H9 (cell line): ENCODE data around the gene BCL2L15. TPM values are rescaled to one million over a fixed set of nuclear protein-coding genes. Genes with fewer than 3 reads are reported as not detected.

Source experiments
- DNase-seq: peaks from one replicate; pipeline ENCODE4 v3.0.0-alpha.2; 2017
- H2AFZ ChIP-seq: one replicate; pipeline ENCODE4 v1.6.1; 2013; ENCODE audit warnings: mild to moderate bottlenecking, low read length, control low read depth, moderate library complexity
- H2AK5ac ChIP-seq: 2 replicates; pipeline ENCODE4 v1.6.1; 2013; ENCODE audit warnings: low read length, control low read depth, mixed read lengths; ENCODE audit not compliant: insufficient read length
- H2BK120ac ChIP-seq: one replicate; pipeline ENCODE4 v1.6.1; 2013; ENCODE audit warnings: low read depth, mild to moderate bottlenecking, low read length, control low read depth, inconsistent platforms; ENCODE audit not compliant: poor library complexity, severe bottlenecking
- H2BK12ac ChIP-seq: 2 replicates; pipeline ENCODE4 v1.6.1; 2013; ENCODE audit warnings: low read length, control low read depth, mixed read lengths, low read depth; ENCODE audit not compliant: insufficient read length
- H2BK15ac ChIP-seq: 2 replicates; pipeline ENCODE4 v1.6.1; 2013; ENCODE audit warnings: low read depth, low read length, control low read depth
- H2BK20ac ChIP-seq: one replicate; pipeline ENCODE4 v1.6.1; 2013; ENCODE audit warnings: low read depth, mild to moderate bottlenecking, low read length, control low read depth, inconsistent platforms; ENCODE audit not compliant: poor library complexity, severe bottlenecking
- H2BK5ac ChIP-seq: 2 replicates; pipeline ENCODE4 v1.6.1; 2013; ENCODE audit warnings: low read length, control low read depth, mixed read lengths; ENCODE audit not compliant: insufficient read length
- H3K14ac ChIP-seq: 2 replicates; pipeline ENCODE4 v1.6.1; 2013; ENCODE audit warnings: low read length, control low read depth; ENCODE audit not compliant: insufficient read depth
- H3K18ac ChIP-seq: 2 replicates; pipeline ENCODE4 v1.6.1; 2013; ENCODE audit warnings: low read depth, mild to moderate bottlenecking, mixed read lengths, low read length, control low read depth; ENCODE audit not compliant: insufficient read length
- H3K23ac ChIP-seq: 2 replicates; pipeline ENCODE4 v1.6.1; 2013; ENCODE audit warnings: low read length, control low read depth, mixed read lengths, low read depth; ENCODE audit not compliant: insufficient read length
- H3K23me2 ChIP-seq: 2 replicates; pipeline ENCODE4 v1.6.1; 2013; ENCODE audit warnings: low read depth, mild to moderate bottlenecking, mixed read lengths, low read length, control low read depth; ENCODE audit not compliant: insufficient read length, poor library complexity, severe bottlenecking
- H3K27ac ChIP-seq: 2 replicates; pipeline ENCODE4 v1.5.1; 2013; ENCODE audit warnings: low read length, control low read depth, mixed read lengths, low read depth; ENCODE audit not compliant: insufficient read length
- H3K27me3 ChIP-seq: 2 replicates; pipeline ENCODE4 v1.6.1; 2013; ENCODE audit warnings: low read length, control low read depth, inconsistent platforms; ENCODE audit not compliant: insufficient read depth
- H3K4ac ChIP-seq: 2 replicates; pipeline ENCODE4 v1.6.1; 2013; ENCODE audit warnings: low read depth, mild to moderate bottlenecking, control low read depth, inconsistent platforms, low read length, moderate library complexity
- H3K4me1 ChIP-seq: 2 replicates; pipeline ENCODE4 v1.6.1; 2013; ENCODE audit warnings: low read length, control low read depth, inconsistent platforms; ENCODE audit not compliant: insufficient read depth
- H3K4me2 ChIP-seq: 2 replicates; pipeline ENCODE4 v1.6.1; 2013; ENCODE audit warnings: low read length, control low read depth, mixed read lengths; ENCODE audit not compliant: insufficient read length, insufficient read depth
- H3K56ac ChIP-seq: 2 replicates; pipeline ENCODE4 v1.6.1; 2013; ENCODE audit warnings: low read depth, mild to moderate bottlenecking, mixed read lengths, low read length, control low read depth; ENCODE audit not compliant: insufficient read length
- H3K79me1 ChIP-seq: 2 replicates; pipeline ENCODE4 v1.6.1; 2013; ENCODE audit warnings: low read depth, mild to moderate bottlenecking, moderate library complexity, low read length, control low read depth, inconsistent platforms; ENCODE audit not compliant: insufficient read depth, poor library complexity, severe bottlenecking
- H3K79me2 ChIP-seq: 2 replicates; pipeline ENCODE4 v1.6.1; 2013; ENCODE audit warnings: low read length, control low read depth, inconsistent platforms; ENCODE audit not compliant: insufficient read depth
- H3K9ac ChIP-seq: 2 replicates; pipeline ENCODE4 v1.6.1; 2013; ENCODE audit warnings: low read length, control low read depth, mixed read lengths; ENCODE audit not compliant: insufficient read length; ENCODE audit errors: extremely low read depth
- H3K9me3 ChIP-seq: one replicate; pipeline ENCODE4 v1.6.1; 2013; ENCODE audit warnings: low read depth, low read length, inconsistent platforms; ENCODE audit not compliant: control insufficient read depth
- H3T11ph ChIP-seq: one replicate; pipeline ENCODE4 v1.6.1; 2013; ENCODE audit warnings: mild to moderate bottlenecking, low read length, control low read depth, inconsistent platforms
- H4K20me1 ChIP-seq: one replicate; pipeline ENCODE4 v1.6.1; 2013; ENCODE audit not compliant: control insufficient read depth, insufficient read length, insufficient read depth
- H4K5ac ChIP-seq: 2 replicates; pipeline ENCODE4 v1.6.1; 2013; ENCODE audit warnings: low read depth, mild to moderate bottlenecking, mixed read lengths, low read length, control low read depth; ENCODE audit not compliant: insufficient read length
- H4K8ac ChIP-seq: replicated peaks from 2 replicates; pipeline ENCODE4 v1.6.1; 2013; ENCODE audit warnings: low read length, control low read depth, mixed read lengths, low read depth; ENCODE audit not compliant: insufficient read length
- H4K91ac ChIP-seq: 2 replicates; pipeline ENCODE4 v1.6.1; 2013; ENCODE audit warnings: low read depth, mild to moderate bottlenecking, moderate library complexity, mixed read lengths, low read length, control low read depth; ENCODE audit not compliant: insufficient read length
- H3K27ac Mint-ChIP-seq, 3 experiments: 2 replicates in 2 of 3; 3 replicates in 1 of 3; pipeline ENCODE4 v1.8.0; 2020 to 2021; ENCODE audit warnings: mixed read lengths in 3 of 3, mild to moderate bottlenecking in 1 of 3, moderate library complexity in 1 of 3
- H3K27me3 Mint-ChIP-seq: 2 replicates; pipeline ENCODE4 v1.8.0; 2021; ENCODE audit warnings: low read depth, mild to moderate bottlenecking, moderate library complexity, mixed read lengths
- H3K36me3 Mint-ChIP-seq, 3 experiments: 2 replicates in 2 of 3; 3 replicates in 1 of 3; pipeline ENCODE4 v1.8.0; 2020 to 2021; ENCODE audit warnings: low read depth in 3 of 3, mixed read lengths in 3 of 3; ENCODE audit not compliant: insufficient read depth in 1 of 3
- H3K4me1 Mint-ChIP-seq, 2 experiments: 2 replicates each; pipeline ENCODE4 v1.8.0; 2020; ENCODE audit warnings: mixed read lengths in 2 of 2
- H3K4me3 Mint-ChIP-seq, 2 experiments: 2 replicates in 1 of 2; 3 replicates in 1 of 2; pipeline ENCODE4 v1.8.0; 2020 to 2021; ENCODE audit warnings: mild to moderate bottlenecking in 2 of 2, mixed read lengths in 2 of 2, moderate library complexity in 1 of 2
- H3K9me3 Mint-ChIP-seq, 2 experiments: 2 replicates in 1 of 2; 3 replicates in 1 of 2; pipeline ENCODE4 v1.8.0; 2020; ENCODE audit warnings: mild to moderate bottlenecking in 2 of 2, mixed read lengths in 2 of 2, moderate library complexity in 1 of 2
- WGBS: extraction: QIAGEN DNeasy Blood & Tissue Kit; methylation state at CpG from one replicate; pipeline ENCODE4 v1.1.7; 2013; ENCODE audit warnings: missing lambda C conversion rate, low lambda C conversion rate, mixed read lengths; ENCODE audit not compliant: insufficient read length; ENCODE audit errors: extremely low coverage; 5-methylcytosine and 5-hydroxymethylcytosine counted together
- total RNA-seq: library from RNA; stranded (reverse); gene quantifications from 2 replicates; pipeline ENCODE4 v1.2.1, GENCODE V29; 2021
- TF ChIP-seq, protein P1 (sequence below): fragments of 200-600 bp; sonication (generic); conservative IDR thresholded peaks from 3 replicates; pipeline ENCODE4 v1.8.0; 2021; ENCODE audit warnings: antibody characterized with exemption, mild to moderate bottlenecking

BCL2L15 gene
- total RNA-seq, 1 experiment from 2014 or later: 0.22 TPM

DNA sequence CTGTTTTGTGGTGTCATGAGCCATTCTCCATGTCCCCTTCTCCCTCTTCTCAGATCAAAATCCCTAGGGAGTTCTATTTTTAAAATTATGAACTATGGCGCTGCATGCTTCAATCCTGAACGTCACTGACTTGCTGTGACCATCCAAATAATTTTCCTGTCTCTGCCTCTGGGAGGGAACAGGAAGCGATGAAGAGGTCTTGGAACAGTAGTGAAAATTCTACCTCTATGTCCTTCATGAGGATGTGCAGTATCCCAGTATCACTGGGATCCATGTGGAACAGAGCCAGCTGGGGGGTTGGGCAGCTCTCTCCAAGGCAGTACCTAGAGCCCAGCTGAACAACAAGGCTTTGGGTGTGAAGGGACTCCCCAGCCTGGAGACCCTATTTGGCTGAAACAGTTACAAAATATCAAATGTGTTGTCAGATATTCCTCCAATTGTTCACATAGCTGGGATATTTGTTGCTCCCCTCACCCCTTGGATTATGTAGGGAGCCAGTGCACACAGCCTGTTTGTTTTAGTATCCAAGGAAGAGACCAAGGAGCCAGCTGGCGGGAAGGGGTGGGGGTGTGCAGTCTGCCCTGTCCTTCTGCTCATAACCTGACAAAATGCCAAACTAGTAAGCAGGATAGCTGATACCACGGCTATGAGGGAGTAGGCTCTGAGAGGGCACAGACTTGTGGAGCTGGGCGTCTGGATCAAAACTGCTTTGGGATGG is 25.4 kb upstream of the BCL2L15 start:
- Histone ChIP-seq H3K27ac (no peak overlapping the region), H2BK5ac (no peak overlapping the region), H4K8ac (no peak overlapping the region), H2BK12ac (no peak overlapping the region), H2BK20ac (no peak overlapping the region), H2AK5ac (no peak overlapping the region), H3K79me1 (no peaks in the 10 kb centered on the region), H4K20me1 (no peaks in the 10 kb centered on the region), H3K9me3 (no peaks in the 10 kb centered on the region), H3K23me2 (no peaks in the 10 kb centered on the region), H3K18ac (no peak overlapping the region), H3K23ac (no peak overlapping the region), H4K91ac (no peak overlapping the region), H3K27me3 (no peaks in the 10 kb centered on the region), H3K4me1 (no peaks in the 10 kb centered on the region), H3K14ac (no peak overlapping the region), H3K9ac (no peak overlapping the region), H3K4me2 (no peak overlapping the region), H4K5ac (no peak overlapping the region), H2BK120ac (no peak overlapping the region), H3K56ac (no peak overlapping the region), H3K4ac (no peak overlapping the region), H3T11ph (no peak overlapping the region), H3K79me2 (no peaks in the 10 kb centered on the region), H2BK15ac (no peak overlapping the region), H2AFZ (no peak overlapping the region)
- H3K27ac Mint-ChIP-seq: peak overlapping the region in 1 of 3 experiments; percentile 70; a peak in 1 of 7 replicates
- DNase-seq: no peak
- no peak overlapping the region for H3K4me3 Mint-ChIP-seq
- peaks cover 3% of the 10 kb centered on the region for H3K27me3 Mint-ChIP-seq
- peaks cover 3% of the 10 kb centered on the region in 2 experiments; a peak in 1 of 4 replicates for H3K4me1 Mint-ChIP-seq
- H3K9me3 Mint-ChIP-seq: no peaks in the 10 kb centered on the region
- H3K36me3 Mint-ChIP-seq: peaks cover 5 to 35% (median 33%) of the 10 kb centered on the region in 3 experiments; a peak in 6 of 7 replicates
- TF ChIP-seq, protein P1, sequence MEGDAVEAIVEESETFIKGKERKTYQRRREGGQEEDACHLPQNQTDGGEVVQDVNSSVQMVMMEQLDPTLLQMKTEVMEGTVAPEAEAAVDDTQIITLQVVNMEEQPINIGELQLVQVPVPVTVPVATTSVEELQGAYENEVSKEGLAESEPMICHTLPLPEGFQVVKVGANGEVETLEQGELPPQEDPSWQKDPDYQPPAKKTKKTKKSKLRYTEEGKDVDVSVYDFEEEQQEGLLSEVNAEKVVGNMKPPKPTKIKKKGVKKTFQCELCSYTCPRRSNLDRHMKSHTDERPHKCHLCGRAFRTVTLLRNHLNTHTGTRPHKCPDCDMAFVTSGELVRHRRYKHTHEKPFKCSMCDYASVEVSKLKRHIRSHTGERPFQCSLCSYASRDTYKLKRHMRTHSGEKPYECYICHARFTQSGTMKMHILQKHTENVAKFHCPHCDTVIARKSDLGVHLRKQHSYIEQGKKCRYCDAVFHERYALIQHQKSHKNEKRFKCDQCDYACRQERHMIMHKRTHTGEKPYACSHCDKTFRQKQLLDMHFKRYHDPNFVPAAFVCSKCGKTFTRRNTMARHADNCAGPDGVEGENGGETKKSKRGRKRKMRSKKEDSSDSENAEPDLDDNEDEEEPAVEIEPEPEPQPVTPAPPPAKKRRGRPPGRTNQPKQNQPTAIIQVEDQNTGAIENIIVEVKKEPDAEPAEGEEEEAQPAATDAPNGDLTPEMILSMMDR: no peak
- no CpG with 5 or more reads among the region's 6 CpGs for WGBS
